K562 (cell line): ENCODE results near the gene BRME1. TPM values are rescaled to one million over a fixed set of nuclear protein-coding genes. Genes with fewer than 3 reads are reported as not detected.

Experiments used
- CBFB ChIP-seq: sonication (generic); formaldehyde crosslinking; IDR thresholded peaks from 2 replicates; pipeline ENCODE4 v1.4.0; 2020; ENCODE audit warnings: mild to moderate bottlenecking, missing genetic modification reagents
- CCAR2 ChIP-seq: fragments of 200-400 bp; formaldehyde crosslinking; IDR thresholded peaks from 2 replicates; pipeline ENCODE4 v1.6.1; 2017; ENCODE audit warnings: mild to moderate bottlenecking, low read depth, low read length
- CHD4 ChIP-seq: fragments of 200-600 bp; sonication (generic); IDR thresholded peaks from 3 replicates; pipeline ENCODE4 v1.6.1; 2012; ENCODE audit warnings: low read depth, mild to moderate bottlenecking, mixed read lengths, low read length, inconsistent platforms; ENCODE audit not compliant: insufficient read depth, insufficient replicate concordance, poor library complexity, severe bottlenecking
- DNMT1 ChIP-seq: fragments of 450-650 bp; IDR thresholded peaks from 2 replicates; pipeline ENCODE4 v1.6.1; 2016; ENCODE audit warnings: antibody characterized with exemption, mild to moderate bottlenecking
- FOXA1 ChIP-seq: fragments of 450-650 bp; IDR thresholded peaks from 2 replicates; pipeline ENCODE4 v1.6.1; 2016; ENCODE audit warnings: mild to moderate bottlenecking, borderline replicate concordance
- LEF1 ChIP-seq: fragments of 450-650 bp; IDR thresholded peaks from 2 replicates; pipeline ENCODE4 v1.6.1; 2016; ENCODE audit warnings: mild to moderate bottlenecking
- NR2C1 ChIP-seq, 2 experiments: fragments of 450-650 bp; IDR thresholded peaks; 2 replicates each; pipeline ENCODE4 v1.6.1; 2017; ENCODE audit warnings: mild to moderate bottlenecking in 2 of 2, antibody characterized with exemption in 1 of 2, inconsistent platforms in 1 of 2, missing compliant biosample characterization in 1 of 2, missing genetic modification characterization in 1 of 2
- PHF20 ChIP-seq: fragments of 450-650 bp; IDR thresholded peaks from 2 replicates; pipeline ENCODE4 v1.6.1; 2018; ENCODE audit not compliant: partially characterized antibody
- RBFOX2 ChIP-seq: fragments of 200-400 bp; formaldehyde crosslinking; IDR thresholded peaks from 2 replicates; pipeline ENCODE4 v1.6.1; 2017; ENCODE audit warnings: low read depth, mild to moderate bottlenecking, low read length, moderate library complexity
- RBM14 ChIP-seq: fragments of 200-400 bp; formaldehyde crosslinking; IDR thresholded peaks from 2 replicates; pipeline ENCODE4 v1.6.1; 2018; ENCODE audit warnings: low read depth, mild to moderate bottlenecking, low read length, moderate library complexity, borderline replicate concordance; ENCODE audit not compliant: insufficient read depth
- RBM39 ChIP-seq: fragments of 200-400 bp; formaldehyde crosslinking; optimal IDR thresholded peaks from 2 replicates; pipeline ENCODE3; 2018; ENCODE audit warnings: low read depth, low read length
- RFX5 ChIP-seq: IDR thresholded peaks from 2 replicates; pipeline ENCODE4 v1.6.1; 2011; ENCODE audit warnings: low read depth, mild to moderate bottlenecking, improper control_type of control experiment, low read length
- SAP30 ChIP-seq: fragments of 200-600 bp; sonication (generic); IDR thresholded peaks from 2 replicates; pipeline ENCODE4 v1.6.1; 2012; ENCODE audit warnings: borderline replicate concordance, low read depth, mild to moderate bottlenecking, moderate library complexity, low read length, control low read depth, inconsistent platforms; ENCODE audit not compliant: insufficient read depth, poor library complexity, severe bottlenecking
- SMAD4 ChIP-seq: fragments of 250-450 bp; sonication (Bioruptor Pico); conservative IDR thresholded peaks from 2 replicates; pipeline ENCODE4 v1.8.0; 2021; ENCODE audit warnings: inconsistent platforms, mild to moderate bottlenecking, moderate library complexity
- TAF7 ChIP-seq: fragments of 450-650 bp; IDR thresholded peaks from 2 replicates; pipeline ENCODE4 v1.6.1; 2016; ENCODE audit warnings: missing genetic modification characterization, missing compliant biosample characterization
- TOE1 ChIP-seq, 2 experiments: fragments of 450-650 bp in 1 of 2; sonication (generic) in 1 of 2; formaldehyde crosslinking in 1 of 2; IDR thresholded peaks; 2 replicates each; pipeline versions ENCODE4 v1.7.1 to v1.8.0; 2016 to 2022; ENCODE audit warnings: borderline replicate concordance in 2 of 2, mild to moderate bottlenecking in 2 of 2, antibody characterized with exemption in 1 of 2, inconsistent platforms in 1 of 2, low read depth in 1 of 2, missing genetic modification reagents in 1 of 2, moderate library complexity in 1 of 2
- ZBTB7A ChIP-seq: IDR thresholded peaks from 2 replicates; pipeline ENCODE4 v1.6.1; 2011; ENCODE audit warnings: low read depth, mild to moderate bottlenecking, low read length, moderate library complexity, borderline replicate concordance; ENCODE audit not compliant: control insufficient read depth
- ZNF133 ChIP-seq: fragments of 250-450 bp; sonication (Bioruptor Pico); IDR thresholded peaks from 2 replicates; pipeline ENCODE4 v1.4.0; 2020; ENCODE audit warnings: mild to moderate bottlenecking
- polyA plus RNA-seq, 8 experiments: library from polyadenylated mRNA; depleted of rRNA in 4 of 8; stranded (reverse) in 5 of 8; unstranded in 3 of 8; fragments of >200 nt; fragmentation: Nextera tagmentation in 2 of 8; fragmentation: Illumina TruSeq in 1 of 8; extraction: Ambion mirVana in 2 of 8; extraction: Trizol in 1 of 8; gene quantifications; 2 replicates each; pipeline versions ENCODE4 v1.2.1 to v1.2.3, GENCODE V29; 2011 to 2014; ENCODE audit warnings: inconsistent platforms in 1 of 8, missing spikeins in 1 of 8
- total RNA-seq, 7 experiments: library from RNA; depleted of rRNA in 6 of 7; stranded (reverse); fragments of >200 nt in 6 of 7; fragmentation: Illumina TruSeq in 2 of 7; extraction: Trizol in 2 of 7; gene quantifications; 2 replicates each; pipeline versions ENCODE4 v1.2.1 to v1.2.3, GENCODE V29; 2011 to 2021; ENCODE audit warnings: low replicate concordance in 1 of 7
- TF ChIP-seq, protein P1 (sequence below): fragments of 250-450 bp; sonication (Bioruptor Pico); IDR thresholded peaks from 2 replicates; pipeline ENCODE4 v1.5.0; 2021
- TF ChIP-seq, protein P2 (sequence below): fragments of 450-650 bp; IDR thresholded peaks from 2 replicates; pipeline ENCODE4 v1.6.1; 2018; ENCODE audit warnings: mild to moderate bottlenecking, low read depth; ENCODE audit not compliant: partially characterized antibody
- TF ChIP-seq, protein P3 (sequence below): sonication (generic); formaldehyde crosslinking; IDR thresholded peaks from 2 replicates; pipeline ENCODE4 v1.8.1; 2023; ENCODE audit warnings: mild to moderate bottlenecking, missing genetic modification reagents
- TF ChIP-seq, protein P4 (sequence below): IDR thresholded peaks from 2 replicates; pipeline ENCODE4 v1.6.1; 2014; ENCODE audit warnings: antibody characterized with exemption

The BRME1 gene
- total and polyA plus RNA-seq, 9 of the 15 experiments (the other 6 are each of a cell fraction or from before 2014, with no cell fraction given) = 0.75 to 6.1 (median 3.6) TPM

DNA sequence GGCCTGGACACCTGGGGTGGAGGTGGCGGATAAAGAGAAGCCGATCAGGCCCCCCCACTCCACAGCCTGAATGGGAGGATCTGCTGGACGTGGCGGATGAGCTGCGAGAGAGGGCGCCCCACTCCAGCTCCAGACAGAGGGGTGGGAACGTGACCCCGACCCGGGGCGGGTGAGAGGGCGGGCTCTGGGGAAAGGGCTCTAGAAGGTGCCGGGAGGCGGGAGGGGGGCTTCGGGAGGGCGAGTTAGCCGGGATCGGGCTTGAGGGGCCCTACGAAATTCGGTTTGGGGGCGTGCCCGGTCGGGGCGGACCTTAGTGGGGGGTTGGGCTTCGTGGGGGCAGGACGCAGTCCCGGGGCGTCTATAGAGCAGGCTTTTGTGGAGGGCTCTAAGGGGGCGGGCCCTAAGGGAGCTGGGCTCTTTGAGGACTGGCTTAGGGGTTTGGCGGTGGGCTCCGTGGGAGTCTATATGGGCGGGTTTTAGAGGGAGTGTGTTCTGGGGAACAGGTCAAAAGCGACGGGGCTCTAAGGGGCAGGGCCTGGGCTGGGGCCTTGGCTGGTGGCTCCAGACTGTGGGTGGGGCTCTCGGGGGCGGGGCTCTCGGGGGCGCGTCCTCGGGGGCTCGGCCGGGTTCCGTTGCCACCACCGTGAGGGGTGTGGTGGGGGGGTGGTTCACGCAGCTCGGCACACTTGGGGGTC, 33.1 kb downstream of the BRME1 start (continued):
- TF ChIP-seq, protein P1, sequence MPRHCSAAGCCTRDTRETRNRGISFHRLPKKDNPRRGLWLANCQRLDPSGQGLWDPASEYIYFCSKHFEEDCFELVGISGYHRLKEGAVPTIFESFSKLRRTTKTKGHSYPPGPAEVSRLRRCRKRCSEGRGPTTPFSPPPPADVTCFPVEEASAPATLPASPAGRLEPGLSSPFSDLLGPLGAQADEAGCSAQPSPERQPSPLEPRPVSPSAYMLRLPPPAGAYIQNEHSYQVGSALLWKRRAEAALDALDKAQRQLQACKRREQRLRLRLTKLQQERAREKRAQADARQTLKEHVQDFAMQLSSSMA = no peak
- no peak for TF ChIP-seq RBFOX2
- no peak for TF ChIP-seq SMAD4
- TF ChIP-seq TOE1 (IDR thresholded peaks at IDR 0.05; ENCODE audit: borderline replicate concordance) = 0 out of 2 replicates have a peak, but pooled peaks have one; percentile 36
- TF ChIP-seq TOE1 (CRISPR knock-in tag; IDR thresholded peaks at IDR 0.05; ENCODE audit: borderline replicate concordance, low read depth) = no peak
- no peak for TF ChIP-seq CBFB (CRISPR knock-in tag)
- no peak for TF ChIP-seq PHF20
- no peak for TF ChIP-seq RFX5
- TF ChIP-seq TAF7 (tag) = no peak
- TF ChIP-seq CHD4 = no peak
- no peak for TF ChIP-seq RBM14
- no peak for TF ChIP-seq CCAR2
- TF ChIP-seq, protein P2, sequence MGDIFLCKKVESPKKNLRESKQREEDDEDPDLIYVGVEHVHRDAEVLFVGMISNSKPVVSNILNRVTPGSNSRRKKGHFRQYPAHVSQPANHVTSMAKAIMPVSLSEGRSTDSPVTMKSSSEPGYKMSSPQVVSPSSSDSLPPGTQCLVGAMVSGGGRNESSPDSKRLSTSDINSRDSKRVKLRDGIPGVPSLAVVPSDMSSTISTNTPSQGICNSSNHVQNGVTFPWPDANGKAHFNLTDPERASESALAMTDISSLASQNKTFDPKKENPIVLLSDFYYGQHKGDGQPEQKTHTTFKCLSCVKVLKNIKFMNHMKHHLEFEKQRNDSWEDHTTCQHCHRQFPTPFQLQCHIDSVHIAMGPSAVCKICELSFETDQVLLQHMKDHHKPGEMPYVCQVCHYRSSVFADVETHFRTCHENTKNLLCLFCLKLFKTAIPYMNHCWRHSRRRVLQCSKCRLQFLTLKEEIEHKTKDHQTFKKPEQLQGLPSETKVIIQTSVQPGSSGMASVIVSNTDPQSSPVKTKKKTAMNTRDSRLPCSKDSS = no peak
- no peak for TF ChIP-seq ZNF133 (CRISPR knock-in tag)
- TF ChIP-seq ZBTB7A = peak; percentile 94; the same call in 1 of the 2 replicates
- TF ChIP-seq, protein P3, sequence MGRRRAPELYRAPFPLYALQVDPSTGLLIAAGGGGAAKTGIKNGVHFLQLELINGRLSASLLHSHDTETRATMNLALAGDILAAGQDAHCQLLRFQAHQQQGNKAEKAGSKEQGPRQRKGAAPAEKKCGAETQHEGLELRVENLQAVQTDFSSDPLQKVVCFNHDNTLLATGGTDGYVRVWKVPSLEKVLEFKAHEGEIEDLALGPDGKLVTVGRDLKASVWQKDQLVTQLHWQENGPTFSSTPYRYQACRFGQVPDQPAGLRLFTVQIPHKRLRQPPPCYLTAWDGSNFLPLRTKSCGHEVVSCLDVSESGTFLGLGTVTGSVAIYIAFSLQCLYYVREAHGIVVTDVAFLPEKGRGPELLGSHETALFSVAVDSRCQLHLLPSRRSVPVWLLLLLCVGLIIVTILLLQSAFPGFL = no peak
- peak; percentile 80 for TF ChIP-seq NR2C1 (IDR thresholded peaks at IDR 0.05)
- peak; percentile 73 for TF ChIP-seq NR2C1 (tag; IDR thresholded peaks at IDR 0.05)
- TF ChIP-seq LEF1 = peak; percentile 18; the same call in 1 of the 2 replicates
- no peak for TF ChIP-seq RBM39
- TF ChIP-seq DNMT1 = no peak
- TF ChIP-seq SAP30 = no peak
- no peak for TF ChIP-seq FOXA1
- TF ChIP-seq, protein P4, sequence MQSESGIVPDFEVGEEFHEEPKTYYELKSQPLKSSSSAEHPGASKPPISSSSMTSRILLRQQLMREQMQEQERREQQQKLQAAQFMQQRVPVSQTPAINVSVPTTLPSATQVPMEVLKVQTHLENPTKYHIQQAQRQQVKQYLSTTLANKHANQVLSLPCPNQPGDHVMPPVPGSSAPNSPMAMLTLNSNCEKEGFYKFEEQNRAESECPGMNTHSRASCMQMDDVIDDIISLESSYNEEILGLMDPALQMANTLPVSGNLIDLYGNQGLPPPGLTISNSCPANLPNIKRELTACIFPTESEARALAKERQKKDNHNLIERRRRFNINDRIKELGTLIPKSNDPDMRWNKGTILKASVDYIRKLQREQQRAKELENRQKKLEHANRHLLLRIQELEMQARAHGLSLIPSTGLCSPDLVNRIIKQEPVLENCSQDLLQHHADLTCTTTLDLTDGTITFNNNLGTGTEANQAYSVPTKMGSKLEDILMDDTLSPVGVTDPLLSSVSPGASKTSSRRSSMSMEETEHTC = no peak
